ENCODE results near the gene SCML1. TPM values are rescaled to one million over a fixed set of nuclear protein-coding genes. Genes with fewer than 3 reads are reported as not detected.

SCML1 gene
- total and polyA plus RNA-seq, 2 of the 8 experiments (the other 6 are each of a cell fraction or from before 2014, with no cell fraction given) = 2.2 to 2.5 TPM

GRCh38 chrX:17787557-17787956 is 50.3 kb downstream of the SCML1 start (continued):
- TF ChIP-seq RNF2 (IDR thresholded peaks at IDR 0.05; ENCODE audit: borderline replicate concordance, low read depth, low read length, missing control alignments, poor library complexity, severe bottlenecking) (no peak), SIRT6 (IDR thresholded peaks at IDR 0.05; ENCODE audit: low read length) (no peak), BACH1 (IDR thresholded peaks at IDR 0.05; ENCODE audit: low read length) (no peak), FOSL1 (IDR thresholded peaks at IDR 0.05; ENCODE audit: insufficient read depth, low read depth, low read length) (no peak), EZH2 (IDR thresholded peaks at IDR 0.05; ENCODE audit: low read depth, low read length, severe bottlenecking) (no peak), RXRA (IDR thresholded peaks at IDR 0.05; ENCODE audit: insufficient read depth, low read depth, low read length) (no peak)
- TF ChIP-seq, protein P1, sequence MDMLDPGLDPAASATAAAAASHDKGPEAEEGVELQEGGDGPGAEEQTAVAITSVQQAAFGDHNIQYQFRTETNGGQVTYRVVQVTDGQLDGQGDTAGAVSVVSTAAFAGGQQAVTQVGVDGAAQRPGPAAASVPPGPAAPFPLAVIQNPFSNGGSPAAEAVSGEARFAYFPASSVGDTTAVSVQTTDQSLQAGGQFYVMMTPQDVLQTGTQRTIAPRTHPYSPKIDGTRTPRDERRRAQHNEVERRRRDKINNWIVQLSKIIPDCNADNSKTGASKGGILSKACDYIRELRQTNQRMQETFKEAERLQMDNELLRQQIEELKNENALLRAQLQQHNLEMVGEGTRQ (IDR thresholded peaks at IDR 0.05; ENCODE audit: low read length) = no peak
